Measurements from ENCODE around the gene ANKRD17.

GRCh38 chr4:73299548-73300280 lies 41.1 kb upstream of the ANKRD17 start:
- TF ChIP-seq EZH2 (IDR thresholded peaks at IDR 0.05; ENCODE audit: low read length, unreplicated experiment) = no peak
- TF ChIP-seq CTCF (conservative IDR thresholded peaks at IDR 0.05; ENCODE audit: low read depth, low read length) = no peak
